ENCODE data around the gene BTBD18.

DNA sequence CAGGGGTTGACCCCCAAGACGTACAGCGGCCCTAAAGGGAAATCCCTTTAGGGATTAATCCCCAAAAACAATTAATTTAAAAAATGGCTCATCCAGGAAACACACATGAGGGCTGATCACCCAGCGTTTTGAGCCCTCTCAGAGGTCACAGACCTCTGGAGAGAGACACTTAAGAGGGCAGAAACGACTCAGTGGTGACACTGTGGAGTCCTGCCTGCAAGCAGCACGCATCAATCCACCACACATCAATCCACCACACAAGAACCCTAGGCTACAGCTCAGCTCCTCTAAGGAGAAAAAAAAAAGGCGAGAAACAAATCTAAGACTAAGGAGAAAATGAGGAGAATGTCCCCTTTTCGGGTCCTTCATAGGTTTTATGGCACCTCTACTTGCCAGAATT lies 22.8 kb downstream of the BTBD18 start:
- TF ChIP-seq, protein P1, sequence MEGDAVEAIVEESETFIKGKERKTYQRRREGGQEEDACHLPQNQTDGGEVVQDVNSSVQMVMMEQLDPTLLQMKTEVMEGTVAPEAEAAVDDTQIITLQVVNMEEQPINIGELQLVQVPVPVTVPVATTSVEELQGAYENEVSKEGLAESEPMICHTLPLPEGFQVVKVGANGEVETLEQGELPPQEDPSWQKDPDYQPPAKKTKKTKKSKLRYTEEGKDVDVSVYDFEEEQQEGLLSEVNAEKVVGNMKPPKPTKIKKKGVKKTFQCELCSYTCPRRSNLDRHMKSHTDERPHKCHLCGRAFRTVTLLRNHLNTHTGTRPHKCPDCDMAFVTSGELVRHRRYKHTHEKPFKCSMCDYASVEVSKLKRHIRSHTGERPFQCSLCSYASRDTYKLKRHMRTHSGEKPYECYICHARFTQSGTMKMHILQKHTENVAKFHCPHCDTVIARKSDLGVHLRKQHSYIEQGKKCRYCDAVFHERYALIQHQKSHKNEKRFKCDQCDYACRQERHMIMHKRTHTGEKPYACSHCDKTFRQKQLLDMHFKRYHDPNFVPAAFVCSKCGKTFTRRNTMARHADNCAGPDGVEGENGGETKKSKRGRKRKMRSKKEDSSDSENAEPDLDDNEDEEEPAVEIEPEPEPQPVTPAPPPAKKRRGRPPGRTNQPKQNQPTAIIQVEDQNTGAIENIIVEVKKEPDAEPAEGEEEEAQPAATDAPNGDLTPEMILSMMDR (conservative IDR thresholded peaks at IDR 0.05 in 1 of 2, IDR thresholded peaks at IDR 0.05 in 1 of 2; ENCODE audit: extremely low read depth in 1 of 2, insufficient read depth in 1 of 2, low read depth in 1 of 2, low read length in 2 of 2) = no peak
- TF ChIP-seq EZH2 (IDR thresholded peaks at IDR 0.05; ENCODE audit: borderline replicate concordance, low read length) = no peak
